Medulla oblongata (tissue), 1 donor: ENCODE data around the gene ZC3H14.

Experiments used
- DNase-seq: peaks from one replicate; pipeline ENCODE4 v3.0.0-alpha.2; 2015; ENCODE audit errors: extremely low spot score

Gene ZC3H14

GRCh38 chr14:88604212-88604611 lies 41.4 kb downstream of the ZC3H14 start:
- DNase-seq: no peak

- no peak for DNase-seq
These were observed 42.8 kb downstream of the ZC3H14 start for GRCh38 chr14:88605594-88605993.

DNA sequence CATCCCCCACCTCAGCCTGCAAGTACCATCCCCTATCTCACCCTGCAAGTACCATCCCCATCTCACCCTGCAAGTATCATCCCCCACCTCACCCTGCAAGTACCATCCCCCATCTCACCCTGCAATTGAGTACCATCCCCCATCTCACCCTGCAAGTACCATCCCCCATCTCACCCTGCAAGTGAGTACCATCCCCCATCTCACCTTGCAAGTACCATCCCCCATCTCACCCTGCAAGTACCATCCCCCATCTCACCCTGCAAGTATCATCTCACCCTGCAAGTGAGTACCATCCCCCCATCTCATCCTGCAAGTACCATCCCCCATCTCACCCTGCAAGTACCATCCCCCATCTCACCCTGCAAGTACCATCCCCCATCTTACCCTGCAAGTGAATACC lies 45.0 kb downstream of the ZC3H14 start:
- DNase-seq: no peak

GRCh38 chr14:88611878-88612277 lies 49.0 kb downstream of the ZC3H14 start:
- DNase-seq: no peak

GRCh38 chr14:88612981-88613380 lies 50.1 kb downstream of the ZC3H14 start:
- DNase-seq: no peak

DNA sequence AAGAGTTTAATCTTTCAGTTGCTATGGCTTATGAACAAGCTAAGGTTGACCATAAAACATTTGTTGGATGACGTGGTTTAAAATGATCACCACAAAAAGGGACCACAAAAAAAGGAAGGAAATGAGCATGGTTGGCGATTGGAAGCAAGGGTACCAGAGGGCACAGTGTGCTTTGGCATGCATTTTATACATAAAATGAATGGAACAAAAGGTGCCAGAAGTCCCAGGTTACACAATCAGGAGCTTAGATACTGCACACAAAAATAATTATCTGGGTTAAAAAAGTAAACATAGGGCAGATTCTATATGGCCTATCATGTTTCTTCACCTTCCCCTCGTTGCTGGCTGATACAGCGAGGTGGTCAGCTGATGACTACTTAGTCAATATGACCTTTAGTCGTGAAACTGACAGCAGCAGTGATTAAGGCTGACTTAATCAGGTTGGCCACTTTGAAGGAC lies 50.7 kb downstream of the ZC3H14 start:
- DNase-seq: no peak

DNA sequence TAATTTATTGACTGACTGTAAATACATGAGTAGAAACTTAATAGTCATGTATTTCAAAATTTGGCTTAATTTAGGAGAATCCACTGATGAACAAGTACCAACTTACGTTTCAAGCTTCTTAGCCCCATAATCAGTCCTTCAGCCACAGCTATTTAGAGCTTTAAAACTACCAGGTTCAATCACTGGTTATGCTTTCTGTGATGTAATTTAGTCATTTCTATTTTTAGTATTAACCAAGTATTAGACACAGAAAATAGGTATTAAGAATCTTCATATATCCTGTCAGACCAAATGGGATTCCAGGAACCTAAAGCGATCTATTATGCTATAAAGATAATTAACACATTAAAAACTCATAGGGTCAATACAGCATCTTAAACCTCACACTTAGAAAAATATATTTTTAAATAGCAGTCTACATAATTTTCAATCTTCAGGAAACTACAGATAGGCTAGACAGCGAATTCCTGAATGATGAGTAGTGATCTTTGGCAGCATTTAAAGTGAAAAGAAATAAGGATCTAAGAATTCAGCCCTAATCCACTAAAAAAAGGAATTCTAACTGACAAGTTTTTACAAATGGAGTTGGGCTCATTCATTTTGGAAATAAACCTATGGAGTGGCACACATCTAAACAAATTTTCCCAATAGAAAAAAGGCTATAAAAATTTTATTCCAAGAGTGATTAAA lies 51.5 kb downstream of the ZC3H14 start:
- no peak for DNase-seq

DNA sequence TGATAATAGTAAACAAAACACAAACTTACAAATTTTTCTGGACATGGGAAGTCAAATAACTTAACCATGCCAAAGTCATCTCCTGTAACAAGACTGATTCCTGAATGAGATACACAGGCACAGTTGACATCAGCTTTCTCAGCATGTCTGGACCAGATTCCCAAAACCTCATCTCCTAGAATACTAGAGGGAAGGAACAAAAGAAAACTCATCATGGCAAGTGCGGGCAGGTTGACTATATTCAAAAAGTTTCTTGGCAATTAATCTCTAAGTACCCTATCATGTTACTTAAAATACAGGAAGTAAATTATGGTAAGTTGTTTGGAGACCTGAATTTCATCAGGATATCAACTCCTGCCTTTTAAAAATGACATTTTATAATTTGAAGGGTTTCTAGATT lies 53.9 kb downstream of the ZC3H14 start:
- no peak for DNase-seq

DNA sequence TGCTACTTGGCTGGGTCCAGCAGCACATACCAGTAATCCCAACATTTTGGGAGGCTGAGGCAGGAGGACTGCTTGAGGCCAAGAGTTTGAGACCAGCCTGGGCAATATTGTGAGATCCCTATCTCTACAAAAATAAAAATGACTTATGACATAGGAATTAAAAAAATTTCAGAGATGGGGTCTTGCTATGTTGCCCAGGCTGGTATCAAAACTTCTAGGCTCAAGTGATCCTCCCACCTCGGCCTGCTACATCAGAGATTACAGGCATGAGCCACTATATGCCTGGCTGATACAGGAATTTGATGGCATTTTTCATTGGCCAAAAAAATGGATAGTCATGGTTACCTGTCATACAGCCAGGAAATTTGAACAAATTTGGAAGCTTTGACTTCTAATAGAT lies 54.6 kb downstream of the ZC3H14 start:
- no peak for DNase-seq

GRCh38 chr14:88618476-88618875 lies 55.6 kb downstream of the ZC3H14 start:
- no peak for DNase-seq

- no peak for DNase-seq
These were observed 58.3 kb downstream of the ZC3H14 start for GRCh38 chr14:88621100-88621499.

DNA sequence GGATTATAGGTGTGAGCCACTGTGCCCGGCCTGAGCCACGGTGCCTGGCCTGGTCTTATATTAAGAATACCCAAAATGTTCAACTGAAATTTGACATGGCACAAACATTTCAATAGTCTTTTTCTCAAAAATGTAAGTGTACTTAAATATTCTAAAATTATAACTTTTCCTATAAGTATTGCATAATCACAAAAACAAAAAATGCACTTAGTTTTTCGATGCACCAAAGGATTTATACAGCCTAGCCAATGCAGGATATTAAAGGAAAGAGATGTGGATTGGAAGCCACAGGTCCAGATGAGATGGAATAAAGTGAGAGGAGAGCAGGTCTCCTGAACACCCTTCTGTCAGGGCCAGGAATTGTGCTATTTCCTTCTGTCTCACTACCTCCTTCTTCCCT lies 62.8 kb downstream of the ZC3H14 start:
- no peak for DNase-seq

GRCh38 chr14:88628033-88628432 lies 65.2 kb downstream of the ZC3H14 start:
- DNase-seq: no peak

GRCh38 chr14:88628462-88628861 lies 65.6 kb downstream of the ZC3H14 start:
- no peak for DNase-seq

GRCh38 chr14:88630565-88630964 lies 67.7 kb downstream of the ZC3H14 start:
- no peak for DNase-seq

- no peak for DNase-seq
These were observed 68.3 kb downstream of the ZC3H14 start for GRCh38 chr14:88631091-88631490.

DNA sequence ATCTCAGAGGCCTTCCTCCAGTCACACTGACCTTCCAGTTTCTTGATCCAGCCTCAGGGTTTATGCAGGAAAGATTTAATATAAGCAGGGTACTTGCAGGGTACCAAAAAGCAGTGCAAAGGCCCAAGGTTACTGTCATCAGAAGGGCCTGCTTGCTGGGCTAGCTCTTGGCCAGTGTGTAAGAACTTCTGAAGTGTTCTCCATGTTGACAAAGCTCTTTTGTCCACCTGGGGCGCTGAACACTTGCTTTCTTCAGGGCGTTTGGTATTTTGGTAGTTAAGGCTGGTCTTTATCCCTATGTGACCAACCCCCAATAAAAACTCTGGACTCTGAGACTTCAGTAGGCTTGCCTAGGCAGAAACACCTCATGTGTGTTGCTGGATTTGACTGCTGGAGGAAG lies 69.7 kb downstream of the ZC3H14 start:
- DNase-seq: no peak

GRCh38 chr14:88639221-88639620 lies 76.4 kb downstream of the ZC3H14 start:
- DNase-seq: no peak

DNA sequence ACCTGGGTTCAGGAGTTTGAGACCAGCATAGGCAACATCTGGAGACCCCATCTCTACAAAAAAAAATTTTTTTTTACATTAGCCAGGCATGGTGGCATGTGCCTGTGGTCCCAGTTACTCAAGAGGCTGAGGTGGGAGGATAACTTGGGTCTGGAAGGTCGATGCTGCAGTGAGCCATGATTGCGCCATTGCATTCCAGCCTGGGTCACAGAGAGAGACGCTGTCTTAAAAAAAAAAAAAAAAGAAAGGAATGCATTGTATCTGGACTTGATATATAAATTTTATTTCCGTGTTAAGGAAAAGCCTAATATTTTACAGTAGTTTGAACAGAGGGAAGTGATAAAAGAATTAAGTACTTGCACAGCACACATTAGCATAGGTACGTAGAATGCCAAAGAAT lies 97.2 kb downstream of the ZC3H14 start:
- DNase-seq: no peak

DNA sequence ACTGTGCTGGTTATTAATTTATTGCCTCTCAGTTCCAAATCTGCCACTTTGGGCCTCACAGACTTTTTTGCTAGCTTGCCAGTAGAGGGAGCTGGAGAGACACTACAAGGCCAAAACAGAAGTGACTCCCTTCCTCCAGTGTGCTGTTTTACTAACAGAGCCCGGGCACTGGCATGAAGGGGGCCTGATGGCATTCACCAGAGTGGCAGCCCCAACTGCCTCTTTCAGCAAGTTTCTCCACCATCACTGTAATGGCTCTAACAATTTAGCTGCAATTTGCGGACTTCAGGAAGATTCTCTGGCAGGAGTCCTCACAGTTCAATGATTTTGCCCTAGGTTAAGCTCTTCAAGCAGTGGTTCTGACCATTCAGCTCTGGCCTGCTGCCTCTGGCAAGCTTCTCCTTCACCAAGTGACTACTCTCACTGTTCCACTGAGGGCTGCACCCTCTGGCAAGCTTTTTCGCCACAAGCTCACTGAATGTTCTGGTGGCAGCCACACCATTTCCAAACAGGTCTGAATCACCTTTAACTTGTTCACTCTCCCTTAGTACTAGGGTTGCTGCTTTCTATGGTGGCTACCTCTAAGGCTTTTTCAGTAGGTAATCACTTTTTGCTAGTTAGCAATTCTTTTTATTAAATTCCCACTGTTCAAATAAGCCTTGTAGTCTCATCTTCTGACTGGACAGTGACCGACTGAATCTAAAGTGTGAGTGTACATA lies 104.9 kb downstream of the ZC3H14 start:
- peak; percentile 94 for DNase-seq

DNA sequence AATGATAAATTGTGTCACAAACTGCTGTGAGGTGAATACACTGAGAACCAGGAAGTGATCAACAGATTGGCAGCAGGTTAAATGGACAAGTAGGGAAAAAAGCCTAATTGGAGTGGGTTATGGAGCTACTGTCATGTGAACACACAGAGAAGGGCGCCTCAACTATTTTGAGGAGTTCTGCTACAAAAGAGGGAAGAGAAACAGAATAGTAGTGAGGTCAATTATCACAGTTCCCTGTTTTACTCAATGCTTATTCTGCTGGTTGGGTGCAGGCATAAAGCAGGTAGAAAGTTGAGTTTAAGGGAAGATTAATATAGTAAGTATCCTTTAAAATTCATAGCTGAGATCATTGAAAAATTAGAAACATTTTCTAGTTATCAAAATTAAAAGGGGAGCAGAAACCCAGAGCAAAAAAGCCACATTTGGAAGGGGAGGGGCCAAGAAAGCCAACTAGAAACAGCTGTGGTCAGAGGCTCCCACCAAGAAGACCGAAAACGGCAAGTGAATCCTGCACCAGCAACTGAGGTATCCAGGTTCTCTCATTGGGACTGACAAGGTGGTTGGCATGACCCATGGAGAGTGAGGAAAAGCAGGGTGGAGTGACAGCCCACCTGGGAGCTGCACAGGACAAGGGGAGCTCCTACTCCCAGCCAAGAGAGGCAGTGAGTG lies 105.7 kb downstream of the ZC3H14 start:
- DNase-seq: peak; percentile 70

GRCh38 chr14:88669346-88669745 lies 106.5 kb downstream of the ZC3H14 start:
- no peak for DNase-seq
